OCI-LY1 (cell line): ENCODE results near the gene PRKAR1A.

Experiments used
- CTCF ChIP-seq: fragments of 200-600 bp; sonication (generic), shearing (Covaris generic); IDR thresholded peaks from 2 replicates; pipeline ENCODE4 v1.5.1; 2017; ENCODE audit warnings: mild to moderate bottlenecking, antibody characterized with exemption, low read length, moderate library complexity, mixed read lengths
- EZH2 ChIP-seq: fragments of 200-600 bp; sonication (generic), shearing (Covaris generic); IDR thresholded peaks from 2 replicates; pipeline ENCODE4 v1.8.0; 2017; ENCODE audit warnings: borderline replicate concordance, mixed run types, mild to moderate bottlenecking, antibody characterized with exemption, low read length, moderate library complexity, mixed read lengths

- TF ChIP-seq CTCF (no peak), EZH2 (no peak)
Observed at GRCh38 chr17:68596411-68596945, 84.2 kb downstream of the PRKAR1A start.
